Measurements from ENCODE around the gene FAM89B.

- TF ChIP-seq POLR2AphosphoS5 (IDR thresholded peaks at IDR 0.05) (no peak), CTCF (IDR thresholded peaks at IDR 0.05) (no peak), POLR2A (IDR thresholded peaks at IDR 0.05) (no peak), EP300 (IDR thresholded peaks at IDR 0.05) (no peak)
Measured at GRCh38 chr11:65611758-65612603, 39.6 kb downstream of the FAM89B start.
